Body of pancreas (tissue), 4 donors: ENCODE measurements around the gene GGT6. TPM values are rescaled to one million over a fixed set of nuclear protein-coding genes. Genes with fewer than 3 reads are reported as not detected.

Experiments used
- ATAC-seq: fragments of 150-250 bp; one replicate; pipeline ENCODE4 v1.9.1; 2016
- DNase-seq, 4 donors: peaks; one replicate each; pipeline ENCODE4 v3.0.0-alpha.2; 2019
- H3K27ac ChIP-seq, 4 donors: fragments of 200-600 bp; sonication (generic); 1 replicate in 3 of 4; 2 replicates in 1 of 4; pipeline versions ENCODE4 v1.5.1 to v1.6.1; 2016 to 2019; ENCODE audit warnings: mild to moderate bottlenecking in 1 of 4, mixed read lengths in 1 of 4, moderate library complexity in 1 of 4
- H3K27me3 ChIP-seq, 2 donors: fragments of 200-600 bp; sonication (generic); one replicate each; pipeline ENCODE4 v1.6.0; 2016; ENCODE audit warnings: mild to moderate bottlenecking in 1 of 2
- H3K36me3 ChIP-seq, 2 donors: fragments of 200-600 bp; sonication (generic); replicated peaks in 1 of 2; 2 replicates each; pipeline ENCODE4 v1.5.1; 2016; ENCODE audit warnings: low read depth in 2 of 2; ENCODE audit not compliant: insufficient read depth in 1 of 2
- H3K4me1 ChIP-seq: fragments of 200-600 bp; sonication (generic); one replicate; pipeline ENCODE4 v1.6.0; 2016
- H3K4me3 ChIP-seq, 2 donors: fragments of 200-600 bp; sonication (generic); 1 replicate in 1 of 2; 2 replicates in 1 of 2; pipeline ENCODE4 v1.5.1; 2016 to 2019
- H3K9me3 ChIP-seq, 3 donors: fragments of 200-600 bp; sonication (generic); 1 replicate in 2 of 3; 2 replicates in 1 of 3; pipeline ENCODE4 v1.5.1; 2016
- POLR2A ChIP-seq, 3 donors: fragments of 450-650 bp; IDR thresholded peaks; one replicate each; pipeline ENCODE4 v1.6.1; 2016; ENCODE audit warnings: antibody characterized with exemption in 3 of 3, mild to moderate bottlenecking in 2 of 3
- WGBS, 2 donors: methylation state at CpG; one replicate each; pipeline ENCODE4 v1.1.5; 2017; 5-methylcytosine and 5-hydroxymethylcytosine counted together
- intact Hi-C: fragments of 100-400 bp; cut with DNase I; formaldehyde crosslinking; loops from one replicate; pipeline ENCODE4 v1.15.1; 2023
- total RNA-seq, 2 donors: library from RNA; depleted of rRNA; stranded (reverse); fragments of >200 nt; gene quantifications; one replicate each; pipeline ENCODE4 v1.1.0, GENCODE V29; 2016
- TF ChIP-seq, protein P1 (sequence below), 7 experiments: fragments of 450-650 bp in 4 of 7; fragments of 200-600 bp in 3 of 7; sonication (generic) in 3 of 7; IDR thresholded peaks; one replicate each; pipeline ENCODE4 v1.5.1; 2016 to 2019; ENCODE audit warnings: antibody characterized with exemption in 7 of 7

GGT6 gene
- total RNA-seq, 2 donors from 2014 or later: 29.3 to 85.7 TPM

DNA sequence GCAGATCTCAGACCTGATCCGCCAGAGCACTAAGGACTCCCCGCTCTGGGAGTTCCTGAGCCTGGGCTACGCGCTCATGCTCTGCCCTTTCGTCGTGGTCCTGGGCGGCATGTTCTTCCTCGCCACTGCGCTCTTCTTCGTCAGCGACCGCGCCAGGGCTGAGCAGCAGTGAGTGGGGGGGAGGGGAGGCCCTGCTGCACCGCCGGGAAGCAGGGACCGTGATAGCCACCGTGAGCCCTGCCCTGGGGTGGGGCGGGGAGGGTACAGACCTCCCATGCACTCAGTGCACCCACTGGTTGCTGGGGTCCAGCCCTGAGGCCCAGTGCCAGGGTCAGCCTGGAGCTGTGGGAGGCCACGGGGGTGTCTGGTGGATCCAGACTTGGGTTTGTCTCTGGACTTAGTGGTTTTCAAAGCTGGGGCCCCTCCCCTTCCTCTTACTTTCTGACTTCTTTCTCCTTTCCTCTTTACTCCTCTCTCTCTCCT, 24.1 kb downstream of the GGT6 start:
- peak overlapping the region in 1 of 4 donors; percentile 25 for H3K27ac ChIP-seq

DNA sequence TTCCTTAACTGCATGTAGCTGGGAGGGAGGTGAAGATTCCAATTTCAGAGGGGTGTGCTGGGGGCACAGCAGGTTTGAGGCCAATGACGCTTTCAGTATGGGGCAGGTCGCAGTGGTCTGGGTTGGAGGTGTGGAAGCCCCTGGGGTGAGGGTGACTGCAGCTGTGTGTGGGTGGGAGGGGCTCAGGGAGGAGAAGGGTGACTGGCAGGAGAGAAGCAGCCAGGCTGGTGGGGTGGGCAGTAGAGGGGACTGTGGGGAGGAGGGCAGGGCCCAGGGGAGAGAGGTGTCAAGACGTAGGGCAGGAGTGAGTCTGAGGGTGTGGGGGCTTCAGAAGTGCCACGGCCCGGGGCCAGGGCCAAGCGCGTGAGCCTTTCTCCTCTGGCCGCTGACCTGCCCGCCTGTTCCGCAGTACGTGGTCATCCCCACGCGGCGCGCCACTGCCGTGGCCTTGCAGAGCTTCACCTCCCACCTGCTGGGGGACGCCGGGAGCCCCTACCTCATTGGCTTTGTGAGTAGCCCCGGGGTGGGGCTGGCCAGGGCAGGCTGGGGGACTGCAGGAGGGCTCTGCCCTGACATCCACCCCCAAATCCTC, 24.6 kb downstream of the GGT6 start:
- H3K4me1 ChIP-seq: no peaks in the 10 kb centered on the region
- no peak overlapping the region for H3K4me3 ChIP-seq
- H3K9me3 ChIP-seq: no peaks in the 10 kb centered on the region
- ATAC-seq: no peak
- peak in 1 of 4 donors; percentile 19 for DNase-seq
- intact Hi-C loops: no loop called here
- WGBS, 2 donors: 81 to 87% methylated on average over 11 to 19 of the region's 19 CpGs
- TF ChIP-seq POLR2A (IDR thresholded peaks at IDR 0.05): no peak
- TF ChIP-seq, protein P1, sequence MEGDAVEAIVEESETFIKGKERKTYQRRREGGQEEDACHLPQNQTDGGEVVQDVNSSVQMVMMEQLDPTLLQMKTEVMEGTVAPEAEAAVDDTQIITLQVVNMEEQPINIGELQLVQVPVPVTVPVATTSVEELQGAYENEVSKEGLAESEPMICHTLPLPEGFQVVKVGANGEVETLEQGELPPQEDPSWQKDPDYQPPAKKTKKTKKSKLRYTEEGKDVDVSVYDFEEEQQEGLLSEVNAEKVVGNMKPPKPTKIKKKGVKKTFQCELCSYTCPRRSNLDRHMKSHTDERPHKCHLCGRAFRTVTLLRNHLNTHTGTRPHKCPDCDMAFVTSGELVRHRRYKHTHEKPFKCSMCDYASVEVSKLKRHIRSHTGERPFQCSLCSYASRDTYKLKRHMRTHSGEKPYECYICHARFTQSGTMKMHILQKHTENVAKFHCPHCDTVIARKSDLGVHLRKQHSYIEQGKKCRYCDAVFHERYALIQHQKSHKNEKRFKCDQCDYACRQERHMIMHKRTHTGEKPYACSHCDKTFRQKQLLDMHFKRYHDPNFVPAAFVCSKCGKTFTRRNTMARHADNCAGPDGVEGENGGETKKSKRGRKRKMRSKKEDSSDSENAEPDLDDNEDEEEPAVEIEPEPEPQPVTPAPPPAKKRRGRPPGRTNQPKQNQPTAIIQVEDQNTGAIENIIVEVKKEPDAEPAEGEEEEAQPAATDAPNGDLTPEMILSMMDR (IDR thresholded peaks at IDR 0.05): no peak
- H3K27ac ChIP-seq: peak overlapping the region in 1 of 4 donors; percentile 17
- no peaks in the 10 kb centered on the region for H3K27me3 ChIP-seq
- peaks cover 0 to 6% of the 10 kb centered on the region in 2 donors for H3K36me3 ChIP-seq

More for the DNA sequence above, 24.1 kb downstream of the GGT6 start:
- 57% methylated on average over 18 of the region's 19 CpGs; no CpG with 5 or more reads in 1 of the 2 donors for WGBS, 2 donors
- DNase-seq: peak in 1 of 4 donors; percentile 14
- Histone ChIP-seq H3K36me3 (peaks cover 0 to 6% of the 10 kb centered on the region in 2 donors), H3K27me3 (no peaks in the 10 kb centered on the region), H3K9me3 (no peaks in the 10 kb centered on the region), H3K4me3 (no peak overlapping the region), H3K4me1 (no peaks in the 10 kb centered on the region)
- TF ChIP-seq, protein P1 (IDR thresholded peaks at IDR 0.05): no peak
- no peak for TF ChIP-seq POLR2A (IDR thresholded peaks at IDR 0.05)
- intact Hi-C loops: no loop called here
- ATAC-seq: no peak

DNA sequence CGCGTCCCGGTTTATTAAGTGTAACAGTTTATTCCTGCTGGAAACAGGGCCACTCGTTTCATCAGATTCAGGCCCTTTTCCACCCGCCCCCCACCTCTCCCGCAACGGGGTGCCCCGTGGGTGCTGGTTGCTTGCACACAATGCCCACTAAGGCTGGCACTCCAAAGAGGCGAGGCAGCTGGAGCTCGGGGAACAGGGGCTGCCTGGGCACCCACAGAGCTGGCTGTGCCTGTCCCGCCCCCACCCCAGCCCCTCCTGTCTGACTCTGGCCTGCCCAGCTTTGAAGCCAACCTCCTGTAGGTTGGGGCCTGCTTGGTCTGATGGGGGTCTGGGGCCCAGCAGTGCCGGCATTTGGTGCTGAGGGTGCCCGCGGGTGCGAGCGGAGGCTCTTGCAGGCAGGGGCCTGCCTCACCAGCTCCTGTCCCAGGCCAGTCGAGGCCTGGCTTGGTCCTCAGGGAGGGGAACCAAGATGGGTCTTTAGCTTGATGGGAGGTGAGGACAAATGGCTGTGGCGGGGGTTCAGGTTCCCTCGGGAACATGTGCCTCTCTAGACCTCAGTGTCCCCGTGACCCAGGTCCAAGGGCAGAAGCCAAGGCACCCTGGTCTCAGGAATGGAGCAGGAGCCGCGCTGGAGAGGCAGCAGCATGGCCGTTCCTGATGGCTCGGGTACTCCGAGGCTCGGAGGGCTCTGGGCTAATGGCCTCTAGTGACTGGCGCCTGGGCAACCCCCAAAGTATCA, 25.3 kb downstream of the GGT6 start:
- ATAC-seq: no peak
- no peak for DNase-seq
- Histone ChIP-seq H3K36me3 (peaks cover 0 to 6% of the 10 kb centered on the region in 2 donors), H3K27me3 (no peaks in the 10 kb centered on the region), H3K4me3 (no peak overlapping the region), H3K27ac (peak overlapping the region in 1 of 4 donors; percentile 17), H3K4me1 (no peaks in the 10 kb centered on the region), H3K9me3 (no peaks in the 10 kb centered on the region)
- intact Hi-C loops: no loop called here
- WGBS, 2 donors: 50 to 79% methylated on average over 4 to 24 of the region's 27 CpGs
- no peak for TF ChIP-seq POLR2A (IDR thresholded peaks at IDR 0.05)
- TF ChIP-seq, protein P1 (IDR thresholded peaks at IDR 0.05): no peak

DNA sequence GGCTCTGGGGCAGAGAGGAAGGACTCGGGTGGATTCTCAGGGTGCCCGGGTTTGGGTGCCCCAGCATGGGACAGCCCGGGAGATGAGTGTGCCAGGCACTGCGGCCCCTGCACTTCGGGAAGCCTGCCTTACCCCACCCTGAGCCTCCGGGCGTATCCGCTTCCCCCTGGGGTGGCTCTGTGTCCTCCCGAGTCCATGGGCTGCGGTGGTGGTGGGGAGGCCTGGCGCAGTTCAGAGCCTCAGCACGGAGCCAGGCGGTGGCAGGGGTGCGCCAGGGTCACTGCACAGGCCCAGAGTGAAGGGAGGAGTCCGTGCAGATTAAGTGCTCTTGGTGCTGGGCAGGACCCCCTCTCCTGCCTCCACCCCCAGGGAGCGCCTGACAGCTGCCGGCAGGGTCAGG, 25.9 kb downstream of the GGT6 start:
- H3K27me3 ChIP-seq: no peaks in the 10 kb centered on the region
- no peaks in the 10 kb centered on the region for H3K9me3 ChIP-seq
- H3K36me3 ChIP-seq: peaks cover 0 to 4% of the 10 kb centered on the region in 2 donors
- DNase-seq (no peak), ATAC-seq (no peak)
- 82% methylated on average over 15 of the region's 17 CpGs; no CpG with 5 or more reads in 1 of the 2 donors for WGBS, 2 donors
- TF ChIP-seq, protein P1 (IDR thresholded peaks at IDR 0.05): no peak
- no peak for TF ChIP-seq POLR2A (IDR thresholded peaks at IDR 0.05)
- intact Hi-C loops: no loop called here
- peak overlapping the region in 2 of 4 donors; percentile 23 to 41 for H3K27ac ChIP-seq
- no peaks in the 10 kb centered on the region for H3K4me1 ChIP-seq
- H3K4me3 ChIP-seq: no peak overlapping the region
